K562 (cell line): Measurements from ENCODE around the gene C1QTNF7. TPM values are rescaled to one million over a fixed set of nuclear protein-coding genes. Genes with fewer than 3 reads are reported as not detected.

Source experiments
- ADNP ChIP-seq: fragments of 200-800 bp; sonication (Bioruptor generic); IDR thresholded peaks from 2 replicates; pipeline ENCODE4 v1.6.1; 2016; ENCODE audit warnings: missing genetic modification characterization, missing compliant biosample characterization
- BHLHE40 ChIP-seq: IDR thresholded peaks from 2 replicates; pipeline ENCODE4 v1.6.1; 2011; ENCODE audit warnings: low read length, improper control_type of control experiment
- HNRNPL ChIP-seq: fragments of 200-400 bp; formaldehyde crosslinking; IDR thresholded peaks from 2 replicates; pipeline ENCODE4 v1.6.1; 2017; ENCODE audit warnings: low read depth, mild to moderate bottlenecking, low read length
- MEF2A ChIP-seq: IDR thresholded peaks from 2 replicates; pipeline ENCODE4 v1.6.1; 2011; ENCODE audit warnings: low read depth, mild to moderate bottlenecking, low read length, moderate library complexity; ENCODE audit not compliant: control insufficient read depth
- MYC ChIP-seq, 2 experiments: fragments of 250-450 bp in 1 of 2; sonication (Bioruptor Pico) in 1 of 2; IDR thresholded peaks; 2 replicates each; pipeline versions ENCODE4 v1.5.1 to v1.6.1; 2012 to 2021; ENCODE audit warnings: low read depth in 2 of 2, borderline replicate concordance in 1 of 2, improper control_type of control experiment in 1 of 2, low read length in 1 of 2, mild to moderate bottlenecking in 1 of 2, moderate library complexity in 1 of 2
- RFX1 ChIP-seq: fragments of 450-650 bp; IDR thresholded peaks from 2 replicates; pipeline ENCODE4 v1.6.1; 2016; ENCODE audit warnings: mild to moderate bottlenecking, moderate library complexity
- RFX7 ChIP-seq: fragments of 250-450 bp; sonication (Bioruptor Pico); IDR thresholded peaks from 2 replicates; pipeline ENCODE4 v1.5.1; 2021; ENCODE audit warnings: mild to moderate bottlenecking
- SAFB2 ChIP-seq: fragments of 200-400 bp; formaldehyde crosslinking; IDR thresholded peaks from 2 replicates; pipeline ENCODE4 v1.6.1; 2018; ENCODE audit warnings: borderline replicate concordance, low read length, low read depth, moderate library complexity; ENCODE audit not compliant: severe bottlenecking
- SIN3A ChIP-seq, 2 experiments: fragments of 150-350 bp in 1 of 2; IDR thresholded peaks; 2 replicates each; pipeline ENCODE4 v1.6.1; 2011 to 2016; ENCODE audit warnings: borderline replicate concordance in 2 of 2, low read depth in 2 of 2, low read length in 2 of 2, mild to moderate bottlenecking in 2 of 2, moderate library complexity in 2 of 2; ENCODE audit not compliant: control insufficient read depth in 1 of 2
- ZNF133 ChIP-seq: fragments of 250-450 bp; sonication (Bioruptor Pico); IDR thresholded peaks from 2 replicates; pipeline ENCODE4 v1.4.0; 2020; ENCODE audit warnings: mild to moderate bottlenecking
- ZNF134 ChIP-seq: fragments of 250-450 bp; sonication (Bioruptor Pico); conservative IDR thresholded peaks from 2 replicates; pipeline ENCODE4 v1.4.0; 2020
- ZNF212 ChIP-seq: fragments of 450-650 bp; formaldehyde crosslinking; IDR thresholded peaks from 2 replicates; pipeline ENCODE4 v1.4.0; 2020; ENCODE audit warnings: mild to moderate bottlenecking
- ZNF324 ChIP-seq: fragments of 250-450 bp; sonication (Bioruptor Pico); IDR thresholded peaks from 2 replicates; pipeline ENCODE4 v1.4.0; 2020; ENCODE audit warnings: mild to moderate bottlenecking
- ZNF449 ChIP-seq: fragments of 250-450 bp; sonication (Bioruptor Pico); IDR thresholded peaks from 2 replicates; pipeline ENCODE4 v1.8.0; 2022; ENCODE audit warnings: moderate library complexity, mild to moderate bottlenecking, inconsistent platforms
- polyA plus RNA-seq, 8 experiments: library from polyadenylated mRNA; depleted of rRNA in 4 of 8; stranded (reverse) in 5 of 8; unstranded in 3 of 8; fragments of >200 nt; fragmentation: Nextera tagmentation in 2 of 8; fragmentation: Illumina TruSeq in 1 of 8; extraction: Ambion mirVana in 2 of 8; extraction: Trizol in 1 of 8; gene quantifications; 2 replicates each; pipeline versions ENCODE4 v1.2.1 to v1.2.3, GENCODE V29; 2011 to 2014; ENCODE audit warnings: inconsistent platforms in 1 of 8, missing spikeins in 1 of 8
- total RNA-seq, 7 experiments: library from RNA; depleted of rRNA in 6 of 7; stranded (reverse); fragments of >200 nt in 6 of 7; fragmentation: Illumina TruSeq in 2 of 7; extraction: Trizol in 2 of 7; gene quantifications; 2 replicates each; pipeline versions ENCODE4 v1.2.1 to v1.2.3, GENCODE V29; 2011 to 2021; ENCODE audit warnings: low replicate concordance in 1 of 7
- TF ChIP-seq, protein P1 (sequence below): fragments of 250-450 bp; sonication (Bioruptor Pico); IDR thresholded peaks from 2 replicates; pipeline ENCODE4 v1.8.0; 2021; ENCODE audit warnings: borderline replicate concordance, mild to moderate bottlenecking, moderate library complexity; ENCODE audit not compliant: poor library complexity, severe bottlenecking
- TF ChIP-seq, protein P2 (sequence below): sonication (generic); formaldehyde crosslinking; IDR thresholded peaks from 2 replicates; pipeline ENCODE4 v1.8.0; 2022; ENCODE audit warnings: mild to moderate bottlenecking, missing genetic modification reagents, borderline replicate concordance
- TF ChIP-seq, protein P3 (sequence below): fragments of 450-650 bp; conservative IDR thresholded peaks from 2 replicates; pipeline ENCODE4 v1.6.1; 2016; ENCODE audit warnings: missing genetic modification characterization, low read depth, mild to moderate bottlenecking, missing compliant biosample characterization, moderate library complexity
- TF ChIP-seq, protein P4 (sequence below): IDR thresholded peaks from 2 replicates; pipeline ENCODE4 v1.6.1; 2014; ENCODE audit warnings: antibody characterized with exemption

C1QTNF7 gene
- total and polyA plus RNA-seq, 9 of the 15 experiments (the other 6 are each of a cell fraction or from before 2014, with no cell fraction given): not detected

DNA sequence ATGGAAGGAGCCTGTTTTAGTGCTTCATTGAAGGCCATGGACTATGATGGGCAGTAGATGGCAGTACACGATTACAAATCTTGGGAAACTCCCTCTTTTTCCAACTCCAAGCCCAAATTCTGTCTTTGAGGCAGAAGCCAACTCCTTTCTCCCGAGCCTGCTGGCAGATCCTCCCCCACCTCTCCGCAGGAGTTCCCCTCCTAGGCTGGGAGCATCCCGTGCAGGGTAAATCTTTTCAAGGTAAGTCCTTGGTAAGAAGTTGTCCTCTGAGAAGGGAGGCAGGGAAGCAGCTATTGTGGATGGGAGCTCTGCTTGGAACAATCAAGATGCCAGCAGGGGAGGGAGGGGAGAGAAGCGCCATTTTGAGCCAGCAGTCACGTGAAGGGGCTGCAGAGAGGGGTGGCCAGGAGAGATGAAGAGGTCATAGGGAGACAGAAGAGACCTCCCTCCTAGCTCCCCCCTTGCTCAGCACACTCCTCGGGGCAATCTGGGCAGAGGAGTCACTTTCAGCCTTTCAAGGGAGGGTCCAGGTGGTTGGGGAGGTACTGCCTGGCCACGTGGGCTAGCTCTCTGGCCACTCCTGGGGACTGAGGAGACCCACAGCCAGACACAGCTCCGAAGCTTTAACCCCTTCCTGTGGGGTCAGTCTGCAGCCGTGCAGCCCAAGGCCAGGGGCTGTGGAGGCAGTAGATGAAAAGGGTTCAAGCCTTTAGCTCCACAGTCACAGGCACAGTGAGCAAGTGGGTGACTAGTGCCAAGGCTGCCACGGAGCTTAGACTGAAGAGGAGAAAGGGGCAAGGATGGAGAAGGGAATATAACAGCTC is 51.5 kb downstream of the C1QTNF7 start (continued):
- TF ChIP-seq, protein P1, sequence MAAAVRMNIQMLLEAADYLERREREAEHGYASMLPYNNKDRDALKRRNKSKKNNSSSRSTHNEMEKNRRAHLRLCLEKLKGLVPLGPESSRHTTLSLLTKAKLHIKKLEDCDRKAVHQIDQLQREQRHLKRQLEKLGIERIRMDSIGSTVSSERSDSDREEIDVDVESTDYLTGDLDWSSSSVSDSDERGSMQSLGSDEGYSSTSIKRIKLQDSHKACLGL (CRISPR knock-in tag): no peak
- no peak for TF ChIP-seq ZNF449 (CRISPR knock-in tag)
- TF ChIP-seq MYC (IDR thresholded peaks at IDR 0.05; ENCODE audit: low read depth, low read length): peak; percentile 73
- TF ChIP-seq MYC (CRISPR knock-in tag; IDR thresholded peaks at IDR 0.05; ENCODE audit: borderline replicate concordance, low read depth): no peak
- no peak for TF ChIP-seq HNRNPL
- no peak for TF ChIP-seq SAFB2
- TF ChIP-seq RFX7 (CRISPR knock-in tag): no peak
- TF ChIP-seq ZNF133: no peak
- TF ChIP-seq, protein P2, sequence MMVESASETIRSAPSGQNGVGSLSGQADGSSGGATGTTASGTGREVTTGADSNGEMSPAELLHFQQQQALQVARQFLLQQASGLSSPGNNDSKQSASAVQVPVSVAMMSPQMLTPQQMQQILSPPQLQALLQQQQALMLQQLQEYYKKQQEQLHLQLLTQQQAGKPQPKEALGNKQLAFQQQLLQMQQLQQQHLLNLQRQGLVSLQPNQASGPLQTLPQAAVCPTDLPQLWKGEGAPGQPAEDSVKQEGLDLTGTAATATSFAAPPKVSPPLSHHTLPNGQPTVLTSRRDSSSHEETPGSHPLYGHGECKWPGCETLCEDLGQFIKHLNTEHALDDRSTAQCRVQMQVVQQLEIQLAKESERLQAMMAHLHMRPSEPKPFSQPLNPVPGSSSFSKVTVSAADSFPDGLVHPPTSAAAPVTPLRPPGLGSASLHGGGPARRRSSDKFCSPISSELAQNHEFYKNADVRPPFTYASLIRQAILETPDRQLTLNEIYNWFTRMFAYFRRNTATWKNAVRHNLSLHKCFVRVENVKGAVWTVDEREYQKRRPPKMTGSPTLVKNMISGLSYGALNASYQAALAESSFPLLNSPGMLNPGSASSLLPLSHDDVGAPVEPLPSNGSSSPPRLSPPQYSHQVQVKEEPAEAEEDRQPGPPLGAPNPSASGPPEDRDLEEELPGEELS: no peak
- no peak for TF ChIP-seq ZNF212 (CRISPR knock-in tag)
- peak; percentile 84 for TF ChIP-seq BHLHE40
- TF ChIP-seq ADNP (tag): no peak
- no peak for TF ChIP-seq ZNF324
- no peak for TF ChIP-seq SIN3A (IDR thresholded peaks at IDR 0.05; ENCODE audit: borderline replicate concordance in 2 of 2, control insufficient read depth in 1 of 2, low read depth in 2 of 2, low read length in 2 of 2)
- TF ChIP-seq, protein P3, sequence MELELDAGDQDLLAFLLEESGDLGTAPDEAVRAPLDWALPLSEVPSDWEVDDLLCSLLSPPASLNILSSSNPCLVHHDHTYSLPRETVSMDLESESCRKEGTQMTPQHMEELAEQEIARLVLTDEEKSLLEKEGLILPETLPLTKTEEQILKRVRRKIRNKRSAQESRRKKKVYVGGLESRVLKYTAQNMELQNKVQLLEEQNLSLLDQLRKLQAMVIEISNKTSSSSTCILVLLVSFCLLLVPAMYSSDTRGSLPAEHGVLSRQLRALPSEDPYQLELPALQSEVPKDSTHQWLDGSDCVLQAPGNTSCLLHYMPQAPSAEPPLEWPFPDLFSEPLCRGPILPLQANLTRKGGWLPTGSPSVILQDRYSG (tag): no peak
- TF ChIP-seq ZNF134 (CRISPR knock-in tag): no peak
- no peak for TF ChIP-seq RFX1
- TF ChIP-seq MEF2A: no peak
- TF ChIP-seq, protein P4, sequence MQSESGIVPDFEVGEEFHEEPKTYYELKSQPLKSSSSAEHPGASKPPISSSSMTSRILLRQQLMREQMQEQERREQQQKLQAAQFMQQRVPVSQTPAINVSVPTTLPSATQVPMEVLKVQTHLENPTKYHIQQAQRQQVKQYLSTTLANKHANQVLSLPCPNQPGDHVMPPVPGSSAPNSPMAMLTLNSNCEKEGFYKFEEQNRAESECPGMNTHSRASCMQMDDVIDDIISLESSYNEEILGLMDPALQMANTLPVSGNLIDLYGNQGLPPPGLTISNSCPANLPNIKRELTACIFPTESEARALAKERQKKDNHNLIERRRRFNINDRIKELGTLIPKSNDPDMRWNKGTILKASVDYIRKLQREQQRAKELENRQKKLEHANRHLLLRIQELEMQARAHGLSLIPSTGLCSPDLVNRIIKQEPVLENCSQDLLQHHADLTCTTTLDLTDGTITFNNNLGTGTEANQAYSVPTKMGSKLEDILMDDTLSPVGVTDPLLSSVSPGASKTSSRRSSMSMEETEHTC: no peak
